Measurements from ENCODE around the gene YIPF4.

YIPF4 gene

DNA sequence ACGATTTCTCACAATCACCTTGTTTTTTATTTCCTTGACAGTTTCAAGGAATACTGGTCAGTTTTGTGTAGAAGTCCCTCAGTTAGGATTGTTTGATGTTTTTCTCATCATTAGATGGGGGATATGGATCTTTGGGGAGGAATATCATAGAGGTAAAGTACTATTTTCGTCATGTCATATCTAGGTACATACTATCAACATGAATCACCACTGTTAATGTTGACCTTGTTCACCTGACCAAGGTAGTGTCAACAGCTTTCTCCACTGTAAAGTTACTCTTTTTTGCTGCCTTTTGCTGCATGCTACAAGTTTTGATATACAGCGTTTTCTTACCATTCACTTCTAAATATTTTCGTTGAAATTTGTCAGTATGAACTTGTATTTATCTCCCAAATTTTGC is 45.7 kb upstream of the YIPF4 start:
- Histone ChIP-seq H3K9ac (ENCODE audit: low read length) (no peak overlapping the region), H3K27ac (ENCODE audit: low read depth, low read length) (no peak overlapping the region), H3K4me2 (ENCODE audit: low read depth, low read length, poor library complexity, severe bottlenecking) (no peak overlapping the region), H2AFZ (ENCODE audit: low read depth, low read length, severe bottlenecking) (no peak overlapping the region), H3F3A (ENCODE audit: insufficient read depth) (peaks cover 8% of the 10 kb centered on the region; the same call in 1 of the 2 replicates), H3K27me3 (ENCODE audit: low read length) (no peaks in the 10 kb centered on the region), H3K36me3 (ENCODE audit: low read length) (peaks cover 5% of the 10 kb centered on the region; the same call in 1 of the 2 replicates), H3K9me3 (ENCODE audit: insufficient read depth, low read length) (no peaks in the 10 kb centered on the region), H3K4me3 (ENCODE audit: insufficient read depth, low read length, poor library complexity, severe bottlenecking) (no peak overlapping the region), H3K79me2 (ENCODE audit: insufficient read depth, low read length) (no peaks in the 10 kb centered on the region), H4K20me1 (ENCODE audit: low read depth, low read length) (no peaks in the 10 kb centered on the region), H3K9me2 (replicated peaks; ENCODE audit: insufficient read depth, low read length) (no peaks in the 10 kb centered on the region)
- TF ChIP-seq, protein P1, sequence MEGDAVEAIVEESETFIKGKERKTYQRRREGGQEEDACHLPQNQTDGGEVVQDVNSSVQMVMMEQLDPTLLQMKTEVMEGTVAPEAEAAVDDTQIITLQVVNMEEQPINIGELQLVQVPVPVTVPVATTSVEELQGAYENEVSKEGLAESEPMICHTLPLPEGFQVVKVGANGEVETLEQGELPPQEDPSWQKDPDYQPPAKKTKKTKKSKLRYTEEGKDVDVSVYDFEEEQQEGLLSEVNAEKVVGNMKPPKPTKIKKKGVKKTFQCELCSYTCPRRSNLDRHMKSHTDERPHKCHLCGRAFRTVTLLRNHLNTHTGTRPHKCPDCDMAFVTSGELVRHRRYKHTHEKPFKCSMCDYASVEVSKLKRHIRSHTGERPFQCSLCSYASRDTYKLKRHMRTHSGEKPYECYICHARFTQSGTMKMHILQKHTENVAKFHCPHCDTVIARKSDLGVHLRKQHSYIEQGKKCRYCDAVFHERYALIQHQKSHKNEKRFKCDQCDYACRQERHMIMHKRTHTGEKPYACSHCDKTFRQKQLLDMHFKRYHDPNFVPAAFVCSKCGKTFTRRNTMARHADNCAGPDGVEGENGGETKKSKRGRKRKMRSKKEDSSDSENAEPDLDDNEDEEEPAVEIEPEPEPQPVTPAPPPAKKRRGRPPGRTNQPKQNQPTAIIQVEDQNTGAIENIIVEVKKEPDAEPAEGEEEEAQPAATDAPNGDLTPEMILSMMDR (IDR thresholded peaks at IDR 0.05; ENCODE audit: insufficient read depth, low read length, poor library complexity, severe bottlenecking), result no peak
- no peak for TF ChIP-seq EZH2phosphoT487 (conservative IDR thresholded peaks at IDR 0.05; ENCODE audit: low read length)

DNA sequence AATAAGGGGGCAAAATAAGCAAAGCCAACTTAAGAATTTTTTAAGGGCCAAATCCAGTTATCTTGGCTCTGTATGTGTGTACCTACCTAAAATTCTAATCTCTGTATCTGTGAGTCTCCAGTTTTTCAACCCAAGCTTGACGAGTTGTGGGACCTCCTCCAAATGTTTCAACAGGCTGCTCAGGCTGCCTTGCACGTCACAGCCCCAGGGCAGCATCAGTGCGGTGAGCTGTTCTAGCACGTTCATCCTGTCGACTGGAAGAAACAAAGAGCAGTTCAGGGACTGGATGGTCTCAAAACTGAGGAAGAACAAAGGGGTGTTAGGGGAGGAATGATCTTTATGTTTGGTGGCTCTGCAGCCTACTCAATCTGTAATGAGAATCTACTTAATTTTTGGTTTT is 42.4 kb upstream of the YIPF4 start:
- Histone ChIP-seq H3K79me2 (ENCODE audit: insufficient read depth, low read length) (no peaks in the 10 kb centered on the region), H3K27ac (ENCODE audit: low read depth, low read length) (no peak overlapping the region), H3K9me3 (ENCODE audit: insufficient read depth, low read length) (no peaks in the 10 kb centered on the region), H2AFZ (ENCODE audit: low read depth, low read length, severe bottlenecking) (no peak overlapping the region), H3K4me2 (ENCODE audit: low read depth, low read length, poor library complexity, severe bottlenecking) (no peak overlapping the region), H3K9me2 (replicated peaks; ENCODE audit: insufficient read depth, low read length) (no peaks in the 10 kb centered on the region), H3K27me3 (ENCODE audit: low read length) (no peaks in the 10 kb centered on the region), H3K36me3 (ENCODE audit: low read length) (peaks cover 14% of the 10 kb centered on the region; the same call in 1 of the 2 replicates), H3K4me3 (ENCODE audit: insufficient read depth, low read length, poor library complexity, severe bottlenecking) (no peak overlapping the region), H3F3A (ENCODE audit: insufficient read depth) (no peaks in the 10 kb centered on the region), H4K20me1 (ENCODE audit: low read depth, low read length) (no peaks in the 10 kb centered on the region), H3K9ac (ENCODE audit: low read length) (no peak overlapping the region)
- no peak for TF ChIP-seq EZH2phosphoT487 (conservative IDR thresholded peaks at IDR 0.05; ENCODE audit: low read length)
- TF ChIP-seq, protein P1 (IDR thresholded peaks at IDR 0.05; ENCODE audit: insufficient read depth, low read length, poor library complexity, severe bottlenecking), result no peak

DNA sequence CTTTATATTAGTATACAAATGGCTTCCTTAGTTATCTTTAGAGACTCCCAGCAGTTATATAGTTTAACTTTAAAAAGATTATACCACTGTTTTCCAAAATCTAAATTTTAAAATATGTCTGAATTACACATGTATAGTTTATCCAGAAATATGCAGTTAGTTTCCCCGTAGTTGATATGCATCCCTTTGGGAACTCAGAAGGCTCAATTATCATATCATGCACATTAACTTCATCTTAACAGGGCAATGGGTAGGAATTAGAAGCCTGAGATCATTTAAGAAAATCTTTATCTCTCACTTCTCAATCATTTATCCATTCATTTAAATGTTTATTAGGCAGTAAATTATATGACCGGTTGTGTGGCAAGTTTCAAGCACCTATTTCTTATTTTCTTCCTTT is 40.2 kb upstream of the YIPF4 start:
- TF ChIP-seq EZH2phosphoT487 (conservative IDR thresholded peaks at IDR 0.05; ENCODE audit: low read length), result no peak
- TF ChIP-seq, protein P1 (IDR thresholded peaks at IDR 0.05; ENCODE audit: insufficient read depth, low read length, poor library complexity, severe bottlenecking), result no peak
- Histone ChIP-seq H3K79me2 (ENCODE audit: insufficient read depth, low read length) (no peaks in the 10 kb centered on the region), H3K9me3 (ENCODE audit: insufficient read depth, low read length) (no peaks in the 10 kb centered on the region), H3K4me2 (ENCODE audit: low read depth, low read length, poor library complexity, severe bottlenecking) (no peak overlapping the region), H2AFZ (ENCODE audit: low read depth, low read length, severe bottlenecking) (no peak overlapping the region), H3K9me2 (replicated peaks; ENCODE audit: insufficient read depth, low read length) (no peaks in the 10 kb centered on the region), H3K36me3 (ENCODE audit: low read length) (peaks cover 14% of the 10 kb centered on the region; the same call in 1 of the 2 replicates), H4K20me1 (ENCODE audit: low read depth, low read length) (no peaks in the 10 kb centered on the region), H3F3A (ENCODE audit: insufficient read depth) (no peaks in the 10 kb centered on the region), H3K27ac (ENCODE audit: low read depth, low read length) (no peak overlapping the region), H3K27me3 (ENCODE audit: low read length) (no peaks in the 10 kb centered on the region), H3K4me3 (ENCODE audit: insufficient read depth, low read length, poor library complexity, severe bottlenecking) (no peak overlapping the region), H3K9ac (ENCODE audit: low read length) (no peak overlapping the region)

Data from SU-DHL-6 (cell line).